ENCODE results near the gene TMSB15B. TPM values are rescaled to one million over a fixed set of nuclear protein-coding genes. Genes with fewer than 3 reads are reported as not detected.

The TMSB15B gene
- total RNA-seq, 1 experiment from 2014 or later, result 0.39 TPM

- H3K79me2 ChIP-seq (ENCODE audit: insufficient read depth, low read length), result no peaks in the 10 kb centered on the region
- POLR2A ChIA-PET, result no interaction called here
- CTCF ChIA-PET, result no interaction called here
- H3K9me3 ChIP-seq (ENCODE audit: control insufficient read depth in 1 of 2, insufficient read depth in 1 of 2, low read depth in 1 of 2, low read length in 2 of 2), result no peaks in the 10 kb centered on the region
- no peak within 1 kb of the TSS for H2AFZ ChIP-seq (ENCODE audit: low read depth, low read length, poor library complexity, severe bottlenecking)
- H3K9ac ChIP-seq (ENCODE audit: low read length), result no peak within 1 kb of the TSS
- BruUV-seq (replicated peaks), result no TSS peak
- DNase-seq (ENCODE audit: low read depth, low spot score) (no peak), ATAC-seq (no peak)
- no peak within 1 kb of the TSS for H3K4me2 ChIP-seq (ENCODE audit: low read length)
- no peaks in the 10 kb centered on the region for H3K36me3 ChIP-seq (ENCODE audit: control insufficient read depth in 1 of 2, insufficient read depth in 2 of 2, low read length in 2 of 2)
- no peak within 1 kb of the TSS for H3K27ac ChIP-seq (ENCODE audit: low read depth, low read length)
- H3K4me1 ChIP-seq (ENCODE audit: control insufficient read depth in 1 of 2, insufficient read depth in 2 of 2, low read length in 2 of 2), result no peaks in the 10 kb centered on the region
- H3K9me2 ChIP-seq (ENCODE audit: insufficient read depth), result no peaks in the 10 kb centered on the region
- RAD21 ChIA-PET (ENCODE audit: low non-redundant PET in 1 of 2, low total read pairs in 2 of 2, uncharacterized antibody in 2 of 2, unreplicated experiment in 2 of 2), result no interaction called here
- no peak for TF ChIP-seq POLR2AphosphoS5 (IDR thresholded peaks at IDR 0.05; ENCODE audit: low read depth, low read length)
- TF ChIP-seq SRF (IDR thresholded peaks at IDR 0.05; ENCODE audit: low read depth), result no peak
- no peak for TF ChIP-seq ELF1 (IDR thresholded peaks at IDR 0.05; ENCODE audit: borderline replicate concordance, low read depth)
- no peak for TF ChIP-seq EGR1 (IDR thresholded peaks at IDR 0.05; ENCODE audit: low read depth)
- TF ChIP-seq SP1 (IDR thresholded peaks at IDR 0.05; ENCODE audit: low read depth), result no peak
- no peak for TF ChIP-seq CTCF (IDR thresholded peaks at IDR 0.05 in 2 of 3, conservative IDR thresholded peaks at IDR 0.05 in 1 of 3; ENCODE audit: borderline replicate concordance in 1 of 3, insufficient read depth in 1 of 3, low read depth in 2 of 3, low read length in 2 of 3)
- no peak for TF ChIP-seq ZBTB33 (IDR thresholded peaks at IDR 0.05; ENCODE audit: extremely low read depth, insufficient replicate concordance, low read length)
- TF ChIP-seq RAD21 (IDR thresholded peaks at IDR 0.05; ENCODE audit: low read depth), result no peak
- no peak for TF ChIP-seq CBX3 (IDR thresholded peaks at IDR 0.05; ENCODE audit: low read depth)
- TF ChIP-seq SIN3A (IDR thresholded peaks at IDR 0.05; ENCODE audit: low read depth), result no peak
- TF ChIP-seq JUND (IDR thresholded peaks at IDR 0.05), result no peak
- TF ChIP-seq FOSL1 (IDR thresholded peaks at IDR 0.05; ENCODE audit: low read depth), result no peak
- no peak for TF ChIP-seq TCF7L2 (IDR thresholded peaks at IDR 0.05; ENCODE audit: borderline replicate concordance, extremely low read depth, insufficient read depth, insufficient read length)
- no peak for TF ChIP-seq MAX (IDR thresholded peaks at IDR 0.05)
- TF ChIP-seq YY1 (IDR thresholded peaks at IDR 0.05; ENCODE audit: extremely low read depth, insufficient replicate concordance, low read depth, low read length), result no peak
- TF ChIP-seq ZNF274 (IDR thresholded peaks at IDR 0.05; ENCODE audit: low read depth, low read length), result no peak
- no peak for TF ChIP-seq ZFX (IDR thresholded peaks at IDR 0.05)
- no peak for TF ChIP-seq REST (IDR thresholded peaks at IDR 0.05; ENCODE audit: low read depth)
- no peak for TF ChIP-seq EZH2phosphoT487 (IDR thresholded peaks at IDR 0.05; ENCODE audit: borderline replicate concordance)
- H3K4me3 ChIP-seq (replicated peaks in 1 of 2; ENCODE audit: low read depth in 1 of 2, low read length in 2 of 2), result no peak within 1 kb of the TSS
- no peaks in the 10 kb centered on the region for H4K20me1 ChIP-seq (ENCODE audit: insufficient read depth)
- H3K27me3 ChIP-seq (ENCODE audit: insufficient read depth, low read length), result peaks cover 14% of the 10 kb centered on the region
- intact Hi-C loops (cut with micrococcal nuclease), result no loop called here
Observed at GRCh38 chrX:104013606-104014005, 51.2 kb downstream of the TMSB15B start, which contains the start of gene H2BW1. Gene H2BW1 (minus strand): TSS chrX:104013708. CDS start chrX:104013576, 132 bp downstream.

All from HCT116 (cell line).